Measurements from ENCODE around the gene MYO9B.

GRCh38 chr19:17244618-17245534 lies 169.3 kb downstream of the MYO9B start:
- TF ChIP-seq RAD21 (IDR thresholded peaks at IDR 0.05; ENCODE audit: low read depth): no peak
- TF ChIP-seq CTCF (IDR thresholded peaks at IDR 0.05 in 2 of 3, conservative IDR thresholded peaks at IDR 0.05 in 1 of 3; ENCODE audit: borderline replicate concordance in 1 of 3, insufficient read depth in 1 of 3, low read depth in 2 of 3, low read length in 2 of 3): no peak
- no peak for TF ChIP-seq JUND (IDR thresholded peaks at IDR 0.05)
- no peak for TF ChIP-seq ZBTB33 (IDR thresholded peaks at IDR 0.05; ENCODE audit: extremely low read depth, insufficient replicate concordance, low read length)
- TF ChIP-seq CEBPB (IDR thresholded peaks at IDR 0.05; ENCODE audit: low read depth): no peak

Measured in HCT116 (cell line).